ENCODE results near the gene AGPAT2.

GRCh38 chr9:136645903-136646754, 41.1 kb downstream of the AGPAT2 start:
- TF ChIP-seq CTCF (IDR thresholded peaks at IDR 0.05; ENCODE audit: borderline replicate concordance, extremely low read depth, low read length, poor library complexity, severe bottlenecking) = no peak
- TF ChIP-seq EZH2 (IDR thresholded peaks at IDR 0.05; ENCODE audit: borderline replicate concordance, low read depth, low read length, severe bottlenecking) = no peak

All from DND-41 (cell line).